NCI-H526 (cell line): ENCODE results near the gene USP32.
A peak's percentile ranks its signal among the peaks of the same experiment; 100 is the strongest.
"Not testable (repeated sequence)": the region's sequence is repeated elsewhere in the genome, so short reads cannot be mapped to it uniquely, and the experiment has no call there.

Experiments
- DNase-seq, 2 experiments: peaks; one replicate each; lab custom pipeline; 2025; lab: John Stamatoyannopoulos, UW

USP32 gene, protein sequence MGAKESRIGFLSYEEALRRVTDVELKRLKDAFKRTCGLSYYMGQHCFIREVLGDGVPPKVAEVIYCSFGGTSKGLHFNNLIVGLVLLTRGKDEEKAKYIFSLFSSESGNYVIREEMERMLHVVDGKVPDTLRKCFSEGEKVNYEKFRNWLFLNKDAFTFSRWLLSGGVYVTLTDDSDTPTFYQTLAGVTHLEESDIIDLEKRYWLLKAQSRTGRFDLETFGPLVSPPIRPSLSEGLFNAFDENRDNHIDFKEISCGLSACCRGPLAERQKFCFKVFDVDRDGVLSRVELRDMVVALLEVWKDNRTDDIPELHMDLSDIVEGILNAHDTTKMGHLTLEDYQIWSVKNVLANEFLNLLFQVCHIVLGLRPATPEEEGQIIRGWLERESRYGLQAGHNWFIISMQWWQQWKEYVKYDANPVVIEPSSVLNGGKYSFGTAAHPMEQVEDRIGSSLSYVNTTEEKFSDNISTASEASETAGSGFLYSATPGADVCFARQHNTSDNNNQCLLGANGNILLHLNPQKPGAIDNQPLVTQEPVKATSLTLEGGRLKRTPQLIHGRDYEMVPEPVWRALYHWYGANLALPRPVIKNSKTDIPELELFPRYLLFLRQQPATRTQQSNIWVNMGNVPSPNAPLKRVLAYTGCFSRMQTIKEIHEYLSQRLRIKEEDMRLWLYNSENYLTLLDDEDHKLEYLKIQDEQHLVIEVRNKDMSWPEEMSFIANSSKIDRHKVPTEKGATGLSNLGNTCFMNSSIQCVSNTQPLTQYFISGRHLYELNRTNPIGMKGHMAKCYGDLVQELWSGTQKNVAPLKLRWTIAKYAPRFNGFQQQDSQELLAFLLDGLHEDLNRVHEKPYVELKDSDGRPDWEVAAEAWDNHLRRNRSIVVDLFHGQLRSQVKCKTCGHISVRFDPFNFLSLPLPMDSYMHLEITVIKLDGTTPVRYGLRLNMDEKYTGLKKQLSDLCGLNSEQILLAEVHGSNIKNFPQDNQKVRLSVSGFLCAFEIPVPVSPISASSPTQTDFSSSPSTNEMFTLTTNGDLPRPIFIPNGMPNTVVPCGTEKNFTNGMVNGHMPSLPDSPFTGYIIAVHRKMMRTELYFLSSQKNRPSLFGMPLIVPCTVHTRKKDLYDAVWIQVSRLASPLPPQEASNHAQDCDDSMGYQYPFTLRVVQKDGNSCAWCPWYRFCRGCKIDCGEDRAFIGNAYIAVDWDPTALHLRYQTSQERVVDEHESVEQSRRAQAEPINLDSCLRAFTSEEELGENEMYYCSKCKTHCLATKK (N-terminal part only)

DNA sequence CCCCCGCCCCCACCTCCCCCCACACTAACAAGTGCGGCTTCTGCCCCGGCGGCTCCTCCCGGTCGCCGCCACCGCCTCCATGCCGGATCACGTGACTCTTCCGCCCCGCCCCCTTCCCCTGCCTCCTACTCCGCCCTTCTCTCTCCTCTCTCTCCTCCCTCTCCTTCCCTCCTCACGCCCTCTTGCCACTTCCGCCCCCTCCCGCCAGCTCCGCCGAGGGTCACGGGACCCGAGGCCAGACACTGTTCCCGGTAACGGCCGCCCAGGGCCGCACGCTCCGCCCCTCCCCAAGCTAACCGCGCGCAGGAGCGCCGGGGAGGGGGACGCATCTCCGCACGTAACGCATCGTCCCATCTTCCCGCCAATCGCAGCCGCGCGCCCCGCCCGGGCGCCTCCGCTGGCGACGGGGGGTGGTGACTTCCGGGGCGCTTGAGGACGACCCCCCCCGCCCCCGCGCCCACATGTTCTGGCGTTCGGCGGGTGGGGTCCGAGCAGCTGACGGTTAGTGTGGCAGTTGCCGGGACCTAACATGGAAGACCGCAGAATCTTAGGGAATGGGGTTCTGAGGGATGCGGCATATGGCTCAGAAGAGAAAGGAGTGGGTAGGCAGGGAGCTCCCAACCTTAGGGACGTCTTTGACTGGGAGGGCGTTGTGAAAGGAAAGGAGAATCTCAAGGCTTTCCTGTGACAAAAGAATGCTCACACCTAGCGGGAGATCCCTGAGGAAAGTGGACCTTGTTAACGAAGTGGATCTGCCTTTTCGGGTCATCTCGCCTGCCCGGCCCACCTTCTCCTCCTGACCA, at the start of gene USP32:
Gene USP32, minus strand, starts transcription at position 92 of the 803 bp plus-strand sequence. CDS start 194 bp downstream, outside the sequence.
- DNase-seq: peak; percentile 96 to 99

DNA sequence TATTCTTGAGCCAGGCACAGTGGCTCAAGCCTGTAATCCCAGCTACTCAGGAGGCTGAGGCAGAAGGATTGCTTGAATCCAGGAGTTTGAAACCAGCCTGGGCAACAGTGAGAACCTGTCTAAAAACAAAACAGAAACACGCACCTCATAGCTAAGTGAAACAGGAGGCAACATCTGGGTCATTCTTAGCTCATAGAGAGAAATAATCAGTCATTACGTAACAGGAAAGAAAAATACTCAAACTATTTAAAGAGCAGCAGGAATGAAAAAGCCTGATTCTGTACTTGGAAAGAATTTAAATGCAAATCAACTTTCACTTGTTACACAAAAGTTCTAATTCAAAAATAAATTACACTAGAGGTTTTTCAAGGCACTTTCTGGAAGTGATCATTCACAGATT, 47.6 kb upstream of the USP32 start:
- DNase-seq: no peak

- DNase-seq: no peak
These were observed 44.7 kb upstream of the USP32 start for GRCh38 chr17:60436676-60437075.

- DNase-seq: peak; percentile 25 to 78
These were observed 43.6 kb upstream of the USP32 start for GRCh38 chr17:60435244-60436167.

- DNase-seq: not testable (repeated sequence)
These were observed 41.4 kb upstream of the USP32 start for GRCh38 chr17:60433021-60433997.

DNA sequence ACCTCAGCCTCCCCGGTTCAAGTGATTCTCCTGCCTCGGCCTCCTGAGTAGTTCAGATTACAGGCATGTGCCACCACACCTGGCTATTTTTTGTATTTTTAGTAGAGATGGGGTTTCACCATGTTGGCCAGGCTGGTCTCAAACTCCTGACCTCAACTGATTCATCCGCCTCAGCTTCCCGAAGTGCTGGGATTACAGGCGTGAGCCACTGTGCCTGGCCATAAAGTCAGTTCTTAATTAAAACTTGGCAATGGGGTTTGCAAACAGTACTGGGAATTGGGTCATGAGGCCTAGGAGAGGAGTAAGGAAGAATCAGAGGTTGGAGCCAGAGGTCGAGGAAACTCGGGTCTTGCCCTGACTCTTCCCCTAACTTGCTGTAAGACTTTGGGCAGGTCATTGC, 38.6 kb upstream of the USP32 start:
- not testable (repeated sequence) for DNase-seq

DNA sequence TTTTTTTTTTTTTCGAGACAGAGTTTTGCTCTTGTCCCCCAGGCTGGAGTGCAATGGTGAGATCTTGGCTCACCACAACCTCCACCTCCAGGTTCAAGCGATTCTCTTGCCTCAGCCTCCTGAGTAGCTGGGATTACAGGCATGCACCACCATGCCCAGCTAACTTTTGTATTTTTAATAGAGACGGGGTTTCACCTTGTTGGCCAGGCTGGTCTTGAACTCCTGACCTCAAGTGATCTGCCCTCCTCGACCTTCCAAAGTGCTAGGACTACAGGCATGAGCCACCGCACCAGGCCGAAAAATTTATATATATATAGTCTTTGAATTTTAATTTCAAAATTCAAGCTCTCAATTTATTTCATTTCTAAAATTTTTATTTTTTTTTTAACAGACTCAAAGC, 36.6 kb upstream of the USP32 start:
- DNase-seq: not testable (repeated sequence)

- no peak for DNase-seq
These were observed 34.7 kb upstream of the USP32 start for GRCh38 chr17:60426596-60426995.

DNA sequence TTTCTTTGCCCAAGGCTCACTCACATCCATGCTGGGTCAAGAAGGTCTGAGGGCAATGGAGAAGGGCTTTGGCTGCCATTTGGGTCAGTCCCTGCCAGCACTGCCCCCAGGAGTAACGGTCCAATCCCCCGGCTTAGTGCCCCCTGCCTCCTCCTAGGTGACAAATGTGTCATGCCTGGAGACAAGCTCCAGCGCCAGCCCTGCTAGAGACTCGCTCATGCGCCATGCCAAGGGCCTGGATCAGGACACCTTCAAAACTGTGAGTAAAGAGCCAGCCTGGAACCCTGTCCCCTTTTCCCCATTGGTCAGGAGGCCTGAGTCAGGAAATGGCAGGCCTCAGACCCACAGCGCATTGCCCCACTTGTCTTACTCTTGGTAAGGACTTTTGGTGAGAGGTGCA, 33.7 kb upstream of the USP32 start:
- no peak for DNase-seq

DNA sequence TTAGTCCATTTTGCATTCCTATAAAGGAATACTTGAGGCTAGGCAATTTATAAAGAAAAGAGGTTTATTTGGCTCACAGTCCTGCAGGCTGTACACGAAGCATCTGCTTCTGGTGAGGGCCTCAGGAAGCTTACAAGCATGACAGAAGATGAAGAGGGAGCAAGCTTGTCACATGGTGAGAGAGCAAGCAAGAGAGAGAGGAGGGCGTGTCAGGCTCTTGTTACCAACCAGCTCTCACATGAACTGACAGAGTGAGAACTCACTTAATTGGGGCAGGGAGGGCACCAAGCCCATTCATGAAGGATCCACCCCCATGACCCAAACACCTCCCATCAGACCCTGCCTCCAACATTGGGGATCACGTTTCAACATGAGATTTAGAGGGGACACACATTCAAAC, 31.9 kb upstream of the USP32 start:
- no peak for DNase-seq

GRCh38 chr17:60422162-60422665, 30.3 kb upstream of the USP32 start, which contains the start of gene CHCT1:
CHCT1 (plus strand) TSS chr17:60422489; CDS start chr17:60422593, 104 bp downstream.
- no peak for DNase-seq

GRCh38 chr17:60421273-60422161, 29.6 kb upstream of the USP32 start:
- DNase-seq: peak; percentile 30 to 83

GRCh38 chr17:60419875-60420274, 27.9 kb upstream of the USP32 start:
- DNase-seq: not testable (repeated sequence)

DNA sequence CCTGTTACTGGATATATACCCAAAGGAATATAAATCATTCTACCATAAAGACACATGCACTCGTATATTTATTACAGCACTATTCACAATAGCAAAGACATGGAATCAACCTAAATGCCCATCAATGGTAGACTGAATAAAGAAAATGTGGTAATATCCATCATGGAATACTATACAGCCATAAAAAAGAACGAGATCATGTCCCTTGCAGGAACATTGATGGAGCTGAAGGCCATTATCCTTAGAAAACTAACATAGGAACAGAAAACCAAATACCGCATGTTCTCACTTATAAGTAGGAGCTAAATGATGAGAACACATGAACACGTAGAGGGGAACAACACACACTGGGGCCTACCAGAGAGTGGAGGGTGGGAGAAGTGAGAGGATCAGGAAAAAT, 27.1 kb upstream of the USP32 start:
- DNase-seq: not testable (repeated sequence)

GRCh38 chr17:60416368-60416925, 24.5 kb upstream of the USP32 start:
- DNase-seq: no peak

GRCh38 chr17:60415146-60415545, 23.2 kb upstream of the USP32 start:
- DNase-seq: no peak

GRCh38 chr17:60412701-60413100, 20.8 kb upstream of the USP32 start:
- DNase-seq: no peak
